Mesenchymal stem cell (in vitro differentiated cells and primary cell): ENCODE data around the gene NR4A1.
A peak's percentile ranks its signal among the peaks of the same experiment; 100 is the strongest.

Experiments
- DNase-seq: peaks from one replicate; pipeline ENCODE4 v3.0.0-alpha.2; 2013
- H2AFZ ChIP-seq: one replicate; pipeline ENCODE4 v1.6.1; 2013; ENCODE audit warnings: low read depth, mild to moderate bottlenecking, control low read depth, inconsistent platforms, low read length, moderate library complexity
- H2AK5ac ChIP-seq: 2 replicates; pipeline ENCODE4 v1.6.1; 2013; ENCODE audit warnings: low read length, moderate library complexity, mild to moderate bottlenecking, inconsistent platforms; ENCODE audit not compliant: severe bottlenecking
- H2BK120ac ChIP-seq: one replicate; pipeline ENCODE4 v1.6.1; 2013; ENCODE audit warnings: low read depth, mild to moderate bottlenecking, inconsistent platforms, low read length, moderate library complexity
- H2BK12ac ChIP-seq, 2 experiments: one replicate each; pipeline ENCODE4 v1.6.1; 2013; ENCODE audit warnings: inconsistent platforms in 2 of 2, low read length in 2 of 2, mild to moderate bottlenecking in 2 of 2, moderate library complexity in 2 of 2, control low read depth in 1 of 2
- H2BK15ac ChIP-seq: one replicate; pipeline ENCODE4 v1.6.1; 2013; ENCODE audit warnings: mild to moderate bottlenecking, low read depth, inconsistent platforms; ENCODE audit not compliant: poor library complexity, severe bottlenecking
- H2BK5ac ChIP-seq: 2 replicates; pipeline ENCODE4 v1.6.1; 2013; ENCODE audit warnings: low read depth, mild to moderate bottlenecking, low read length, control low read depth, inconsistent platforms; ENCODE audit not compliant: poor library complexity, severe bottlenecking
- H3K14ac ChIP-seq, 2 experiments: one replicate each; pipeline ENCODE4 v1.6.1; 2013; ENCODE audit warnings: inconsistent platforms in 2 of 2, low read length in 2 of 2, control low read depth in 1 of 2, mild to moderate bottlenecking in 1 of 2, moderate library complexity in 1 of 2
- H3K18ac ChIP-seq, 2 experiments: one replicate each; pipeline ENCODE4 v1.6.1; 2013; ENCODE audit warnings: inconsistent platforms in 2 of 2, low read length in 2 of 2, control low read depth in 1 of 2, low read depth in 1 of 2, mild to moderate bottlenecking in 1 of 2
- H3K23ac ChIP-seq, 2 experiments: one replicate each; pipeline ENCODE4 v1.6.1; 2013; ENCODE audit warnings: inconsistent platforms in 2 of 2, low read length in 2 of 2, mild to moderate bottlenecking in 2 of 2, moderate library complexity in 2 of 2, control low read depth in 1 of 2
- H3K27ac ChIP-seq: 2 replicates; pipeline ENCODE4 v1.5.1; 2013; ENCODE audit warnings: mild to moderate bottlenecking, moderate library complexity, low read length, control low read depth, inconsistent platforms; ENCODE audit not compliant: poor library complexity, severe bottlenecking
- H3K27me3 ChIP-seq, 2 experiments: 2 replicates each; pipeline versions ENCODE4 v1.6.1 to v1.7.0; 2013; ENCODE audit warnings: low read length in 2 of 2, mild to moderate bottlenecking in 2 of 2, moderate library complexity in 2 of 2, control low read depth in 1 of 2, inconsistent platforms in 1 of 2; ENCODE audit not compliant: control insufficient read depth in 1 of 2, insufficient read depth in 1 of 2
- H3K36me3 ChIP-seq, 2 experiments: 2 replicates each; pipeline versions ENCODE4 v1.6.1 to v1.7.0; 2013; ENCODE audit warnings: low read length in 2 of 2, control low read depth in 1 of 2, inconsistent platforms in 1 of 2, low read depth in 1 of 2, mild to moderate bottlenecking in 1 of 2; ENCODE audit not compliant: insufficient read depth in 2 of 2, control insufficient read depth in 1 of 2
- H3K4ac ChIP-seq, 2 experiments: one replicate each; pipeline ENCODE4 v1.6.1; 2013; ENCODE audit warnings: inconsistent platforms in 2 of 2, low read length in 2 of 2, mild to moderate bottlenecking in 2 of 2, moderate library complexity in 2 of 2, control low read depth in 1 of 2, low read depth in 1 of 2
- H3K4me1 ChIP-seq: 2 replicates; pipeline ENCODE4 v1.6.1; 2013; ENCODE audit warnings: low read depth, low read length, control low read depth; ENCODE audit not compliant: control insufficient read depth, insufficient read depth
- H3K4me2 ChIP-seq: 2 replicates; pipeline ENCODE4 v1.6.1; 2013; ENCODE audit warnings: low read length, mild to moderate bottlenecking, inconsistent platforms; ENCODE audit not compliant: poor library complexity, severe bottlenecking
- H3K4me3 ChIP-seq, 2 experiments: 2 replicates each; pipeline versions ENCODE4 v1.5.1 to v1.7.0; 2013; ENCODE audit warnings: low read length in 2 of 2, mild to moderate bottlenecking in 2 of 2, control low read depth in 1 of 2, low read depth in 1 of 2; ENCODE audit not compliant: insufficient read depth in 1 of 2
- H3K79me1 ChIP-seq: replicated peaks from 2 replicates; pipeline ENCODE4 v1.6.1; 2013; ENCODE audit warnings: mild to moderate bottlenecking, control low read depth, low read length, inconsistent platforms; ENCODE audit not compliant: poor library complexity, severe bottlenecking
- H3K9ac ChIP-seq: 2 replicates; pipeline ENCODE4 v1.7.0; 2013; ENCODE audit warnings: mild to moderate bottlenecking, low read length, moderate library complexity
- H3K9me3 ChIP-seq: 2 replicates; pipeline ENCODE4 v1.7.0; 2013; ENCODE audit warnings: mild to moderate bottlenecking, low read length; ENCODE audit not compliant: control insufficient read depth
- H4K8ac ChIP-seq: one replicate; pipeline ENCODE4 v1.6.1; 2013; ENCODE audit warnings: inconsistent platforms, mild to moderate bottlenecking, low read length, moderate library complexity
- H4K91ac ChIP-seq: one replicate; pipeline ENCODE4 v1.6.1; 2013; ENCODE audit warnings: mild to moderate bottlenecking, low read length, inconsistent platforms
- WGBS: methylation state at CpG from one replicate; pipeline ENCODE4 v1.1.7; 2013; ENCODE audit warnings: mixed read lengths; 5-methylcytosine and 5-hydroxymethylcytosine counted together

NR4A1 gene

DNA sequence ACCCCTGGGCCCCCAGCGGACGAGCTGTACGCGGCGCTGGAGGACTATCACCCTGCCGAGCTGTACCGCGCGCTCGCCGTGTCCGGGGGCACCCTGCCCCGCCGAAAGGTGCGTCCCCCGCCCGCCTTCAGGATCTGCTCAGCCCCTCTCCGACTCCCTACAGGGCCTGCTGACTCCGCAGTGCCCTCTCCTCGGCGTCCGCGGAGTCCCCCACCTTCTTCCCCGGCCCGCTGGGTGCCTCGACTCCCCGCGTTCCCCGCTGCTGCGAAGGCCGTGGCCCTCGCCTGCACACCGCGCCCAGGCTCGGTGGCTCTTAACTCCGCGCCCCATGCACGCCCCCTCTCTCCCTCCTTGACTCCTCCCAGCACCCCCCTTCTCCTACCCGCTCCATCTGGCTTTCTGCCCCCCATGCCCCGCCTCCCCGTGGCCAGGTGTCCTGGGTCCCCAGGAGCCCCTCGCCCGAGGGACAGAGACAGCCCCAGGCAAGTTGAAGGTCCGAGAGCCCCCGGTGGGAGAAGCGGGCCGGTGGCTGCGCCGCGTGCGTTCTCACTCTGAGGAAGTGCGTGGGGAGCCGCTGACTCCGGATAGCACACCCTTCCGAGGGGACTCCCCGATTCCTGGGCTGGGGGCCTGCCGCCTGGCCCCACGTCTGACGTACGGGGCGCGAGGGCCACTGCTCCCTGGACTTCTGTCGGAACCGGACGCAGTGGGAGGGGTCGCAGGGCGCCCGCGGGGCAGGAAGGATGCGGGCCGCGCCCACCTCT lies 43.9 kb upstream of the NR4A1 start:
- peak overlapping the region; percentile 66 for H4K8ac ChIP-seq
- H3K36me3 ChIP-seq, result peaks cover 12 to 20% of the 10 kb centered on the region in 2 experiments
- peak overlapping the region in 1 of 2 experiments; percentile 98 for H3K14ac ChIP-seq
- H3K4me2 ChIP-seq, result peak overlapping the region; percentile 70
- H3K4me1 ChIP-seq, result peaks cover 40% of the 10 kb centered on the region
- H3K9me3 ChIP-seq, result no peaks in the 10 kb centered on the region
- peaks cover 3 to 8% of the 10 kb centered on the region in 2 experiments for H3K27me3 ChIP-seq
- H3K9ac ChIP-seq, result peak overlapping the region; percentile 85
- H3K4ac ChIP-seq, result peak overlapping the region in 1 of 2 experiments; percentile 8
- H2BK12ac ChIP-seq, result peak overlapping the region in 1 of 2 experiments; percentile 8
- WGBS, result 4% methylated on average over 64 of the region's 72 CpGs
- no peak overlapping the region for H2AK5ac ChIP-seq
- DNase-seq, result peak; percentile 35
- peak overlapping the region; percentile 52 for H2BK15ac ChIP-seq
- H4K91ac ChIP-seq, result peak overlapping the region; percentile 85
- peak overlapping the region; percentile 70 to 92 for H3K23ac ChIP-seq
- H2AFZ ChIP-seq, result no peak overlapping the region
- no peak overlapping the region for H2BK120ac ChIP-seq
- H2BK5ac ChIP-seq, result no peak overlapping the region
- peak overlapping the region; percentile 62 to 83 for H3K4me3 ChIP-seq
- H3K27ac ChIP-seq, result no peak overlapping the region
- peak overlapping the region; percentile 85 to 87 for H3K18ac ChIP-seq
- peaks cover 10% of the 10 kb centered on the region for H3K79me1 ChIP-seq

DNA sequence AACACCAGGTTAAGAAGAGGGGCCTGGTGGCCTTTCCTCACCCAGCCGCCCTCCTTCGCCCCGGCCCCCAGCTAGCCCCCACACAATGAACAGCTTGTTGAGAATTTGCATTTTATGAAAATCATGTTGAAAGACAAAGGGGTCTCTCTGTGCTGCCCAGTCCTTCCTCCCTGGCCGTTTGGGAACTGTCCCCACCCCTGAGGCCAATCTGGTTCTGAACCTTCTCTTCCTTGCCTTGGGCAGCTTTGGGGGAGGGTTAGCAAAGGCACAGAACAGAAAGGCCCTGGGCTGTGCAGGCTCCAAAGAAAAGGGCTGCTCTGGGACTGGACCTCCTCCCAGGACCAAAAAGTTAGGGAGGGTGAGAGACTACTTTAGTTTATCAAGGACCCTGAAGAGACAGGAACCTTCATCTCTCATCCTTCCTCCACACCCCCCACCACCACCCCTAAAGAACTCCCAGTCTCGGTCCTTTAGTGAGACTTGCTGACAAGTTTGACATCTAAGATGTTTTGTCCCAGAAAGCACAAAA lies 43.2 kb upstream of the NR4A1 start:
- Histone ChIP-seq H4K8ac (peak overlapping the region; percentile 66), H2BK120ac (no peak overlapping the region), H2BK5ac (no peak overlapping the region), H3K9ac (peak overlapping the region; percentile 85), H2BK12ac (no peak overlapping the region), H3K18ac (peak overlapping the region; percentile 85 to 87), H3K36me3 (peaks cover 15 to 19% of the 10 kb centered on the region in 2 experiments), H3K27me3 (peaks cover 3 to 8% of the 10 kb centered on the region in 2 experiments), H3K79me1 (peaks cover 10% of the 10 kb centered on the region), H2BK15ac (peak overlapping the region; percentile 52), H4K91ac (no peak overlapping the region), H3K4me3 (peak overlapping the region; percentile 62 to 83), H2AK5ac (peak overlapping the region; percentile 66), H3K4me2 (peak overlapping the region; percentile 70), H3K4me1 (peaks cover 40% of the 10 kb centered on the region), H3K27ac (no peak overlapping the region), H3K14ac (peak overlapping the region in 1 of 2 experiments; percentile 98), H3K23ac (no peak overlapping the region), H3K9me3 (no peaks in the 10 kb centered on the region), H2AFZ (no peak overlapping the region), H3K4ac (peak overlapping the region in 1 of 2 experiments; percentile 8)
- DNase-seq, result no peak
- 33% methylated on average over 2 of the region's 5 CpGs for WGBS

DNA sequence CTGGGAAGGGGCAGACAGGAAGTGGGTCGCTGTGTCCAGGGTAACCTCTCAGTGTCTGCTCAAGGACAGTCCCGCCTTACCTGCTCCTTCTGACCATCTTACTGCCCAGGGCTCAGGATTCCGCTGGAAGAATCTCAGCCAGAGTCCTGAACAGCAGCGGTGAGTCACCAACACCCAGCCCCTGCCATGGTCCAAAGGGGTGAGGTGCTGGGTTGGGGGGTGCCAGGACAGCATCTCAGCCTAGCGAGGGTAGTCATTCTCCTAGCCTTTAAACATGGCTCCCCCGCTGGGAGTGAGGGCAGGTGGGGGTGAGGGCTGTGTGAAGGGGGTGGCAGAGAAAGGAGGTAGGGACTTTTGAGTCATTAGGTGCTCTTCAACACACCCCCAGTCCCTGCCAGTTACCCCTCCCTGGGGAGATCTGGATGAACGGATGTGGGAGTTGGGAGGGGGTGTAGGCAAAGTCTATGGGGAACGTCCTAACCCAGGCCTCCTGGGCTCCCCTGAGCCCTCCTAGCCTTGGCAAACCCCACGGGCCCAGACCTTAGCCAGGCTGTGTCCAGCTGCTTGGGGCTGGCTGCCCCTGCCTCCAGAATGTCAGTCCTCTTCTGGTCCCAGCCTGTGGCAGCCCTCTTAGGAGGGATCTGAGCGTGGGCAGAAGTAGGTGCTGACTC lies 42.0 kb upstream of the NR4A1 start:
- Histone ChIP-seq H2BK120ac (peak overlapping the region; percentile 22), H3K14ac (peak overlapping the region in 1 of 2 experiments; percentile 13), H3K4me1 (peaks cover 44% of the 10 kb centered on the region), H3K9me3 (no peaks in the 10 kb centered on the region), H2AFZ (no peak overlapping the region), H2BK12ac (peak overlapping the region; percentile 27 to 69), H2BK5ac (no peak overlapping the region), H3K4me3 (no peak overlapping the region), H3K36me3 (peaks cover 19 to 29% of the 10 kb centered on the region in 2 experiments), H3K4me2 (no peak overlapping the region), H4K8ac (peak overlapping the region; percentile 66), H3K27me3 (peaks cover 3 to 8% of the 10 kb centered on the region in 2 experiments), H3K4ac (peak overlapping the region; percentile 14 to 46), H3K9ac (peak overlapping the region; percentile 85), H4K91ac (peak overlapping the region; percentile 84), H3K23ac (no peak overlapping the region), H2AK5ac (peak overlapping the region; percentile 7), H2BK15ac (peak overlapping the region; percentile 73), H3K18ac (peak overlapping the region; percentile 23 to 61), H3K79me1 (peaks cover 10% of the 10 kb centered on the region), H3K27ac (peak overlapping the region; percentile 87)
- 90% methylated on average over 9 of the region's 10 CpGs for WGBS
- DNase-seq, result peak; percentile 30
